Adrenal gland (tissue), 5 donors: ENCODE measurements around the gene HOXC5.

Source experiments
- CTCF ChIP-seq, 6 experiments: fragments of 450-650 bp in 4 of 6; fragments of 200-600 bp in 2 of 6; sonication (generic) in 1 of 6; IDR thresholded peaks; 1 replicate in 5 of 6; 2 replicates in 1 of 6; pipeline versions ENCODE4 v1.5.1 to v1.8.0; 2016 to 2021; ENCODE audit warnings: antibody characterized with exemption in 6 of 6, mild to moderate bottlenecking in 2 of 6, moderate library complexity in 1 of 6
- POLR2A ChIP-seq, 2 donors: fragments of 450-650 bp; IDR thresholded peaks; one replicate each; pipeline ENCODE4 v1.6.1; 2017; ENCODE audit warnings: antibody characterized with exemption in 2 of 2, mild to moderate bottlenecking in 2 of 2, moderate library complexity in 1 of 2
- donor health status: DM: no; HTN: no; CAD: no.

DNA sequence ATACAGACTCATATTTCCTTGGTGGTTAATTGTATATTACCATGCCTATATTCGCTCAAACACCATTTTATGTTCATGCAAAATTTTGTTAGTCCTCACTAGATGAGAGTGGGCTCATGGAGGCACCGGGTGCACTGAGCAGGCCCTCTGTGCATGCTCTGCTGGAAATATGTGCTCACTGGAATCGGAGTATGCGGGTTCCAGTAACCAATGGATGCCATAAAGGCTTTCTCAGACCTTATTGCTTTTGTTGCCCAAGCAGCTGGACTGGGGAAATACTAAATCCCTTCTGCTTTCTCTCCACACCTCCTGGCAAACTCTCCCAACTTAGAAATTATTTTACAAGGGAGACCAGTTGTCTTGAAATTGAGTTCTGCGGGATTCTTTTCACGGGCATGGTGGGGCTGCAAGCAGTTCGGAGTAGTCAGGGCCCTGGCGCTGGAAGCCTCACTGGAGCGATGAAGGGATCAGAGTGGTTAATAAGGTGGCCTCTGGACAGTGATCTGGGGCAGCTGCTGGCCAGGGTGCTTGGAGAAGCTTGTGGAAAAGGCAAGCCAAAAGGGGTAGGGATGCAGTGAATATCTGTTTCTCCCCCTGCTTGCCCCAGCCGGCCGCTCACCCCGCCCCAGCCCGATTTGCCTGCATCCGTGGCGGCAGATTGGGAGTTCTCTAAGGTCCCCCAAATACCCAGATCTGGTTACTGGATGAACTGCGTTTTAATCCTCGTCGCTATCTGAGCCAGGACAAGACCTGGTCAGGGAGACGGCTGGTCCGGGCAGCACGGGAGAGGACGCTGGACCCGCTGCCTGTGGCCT lies 12.1 kb upstream of the HOXC5 start:
- TF ChIP-seq CTCF (IDR thresholded peaks at IDR 0.05) (no peak), POLR2A (IDR thresholded peaks at IDR 0.05) (no peak)
